ENCODE results near the gene LGALS7B.

- TF ChIP-seq CTCF (IDR thresholded peaks at IDR 0.05; ENCODE audit: control extremely low read depth in 1 of 3, insufficient read depth in 1 of 3, low read depth in 1 of 3, low read length in 3 of 3) (no peak), MAX (IDR thresholded peaks at IDR 0.05) (no peak), ZNF274 (IDR thresholded peaks at IDR 0.05; ENCODE audit: borderline replicate concordance, extremely low read depth, low read length) (no peak), EZH2 (IDR thresholded peaks at IDR 0.05; ENCODE audit: low read depth, low read length, severe bottlenecking) (no peak)
Measured at GRCh38 chr19:38784224-38784623, 4.8 kb upstream of the LGALS7B start.
